ENCODE results near the gene LRRC27. TPM values are rescaled to one million over a fixed set of nuclear protein-coding genes. Genes with fewer than 3 reads are reported as not detected.

Gene LRRC27
- 3.6 and 3.8 TPM in 2 replicates for total RNA-seq (2012; rRNA removed)
- polyA plus RNA-seq (2012; rRNA removed): 5.0 and 5.3 TPM in 2 replicates
- 2.7 and 5.5 TPM in 2 replicates for polyA plus RNA-seq (2012; cell fraction: cytosol; rRNA removed)
- polyA plus RNA-seq (2012; cell fraction: nucleus; rRNA removed; ENCODE audit: low replicate concordance): 30.8 and 31.9 TPM in 2 replicates
- Bru-seq, nascent RNA: percentile 53 among the genes with signal in this experiment
- BruChase-seq, experiment 1, labeled RNA remaining after a 6-hour chase: percentile 61 among the genes with signal in this experiment
- percentile 58 among the genes with signal in this experiment for BruChase-seq, experiment 2, labeled RNA remaining after a 2-hour chase
- long read RNA-seq, full-length matches to known transcripts: 13 of 24 reads
- long read RNA-seq, partial matches to known transcripts: 4 of 24 reads
- long read RNA-seq, other reads (novel, unspliced or antisense): 7 of 24 reads

- Histone ChIP-seq H3K9me3 (ENCODE audit: control insufficient read depth, insufficient read depth, low read length) (no peaks in the 10 kb centered on the region), H3K4me1 (ENCODE audit: control insufficient read depth, insufficient read depth, low read length) (peaks cover 6% of the 10 kb centered on the region), H4K8ac (ENCODE audit: low read depth in 2 of 2, low read length in 2 of 2) (peak within 1 kb of the TSS; percentile 80 to 96), H2BK120ac (ENCODE audit: low read depth, low read length) (peak within 1 kb of the TSS; percentile 82), H2BK5ac (ENCODE audit: low read depth, low read length, poor library complexity, severe bottlenecking) (peak within 1 kb of the TSS; percentile 92), H3K79me1 (ENCODE audit: low read depth in 1 of 2, low read length in 2 of 2) (peaks cover 12 to 48% of the 10 kb centered on the region in 2 experiments), H3K9ac (ENCODE audit: low read depth, low read length) (peak within 1 kb of the TSS; percentile 97), H3K4me2 (ENCODE audit: low read depth, low read length) (peak within 1 kb of the TSS; percentile 96), H2AFZ (replicated peaks; ENCODE audit: low read length, poor library complexity) (peak within 1 kb of the TSS; percentile 99), H3K9me1 (ENCODE audit: insufficient read depth, low read length) (peaks cover 3% of the 10 kb centered on the region; the same call in 1 of the 2 replicates), H3K14ac (replicated peaks; ENCODE audit: low read depth, low read length) (peak within 1 kb of the TSS; percentile 100), H3K18ac (ENCODE audit: low read depth, low read length) (peak within 1 kb of the TSS; percentile 72), H3K36me3 (ENCODE audit: control insufficient read depth, insufficient read depth, low read length) (peaks cover 7% of the 10 kb centered on the region; the same call in 1 of the 2 replicates), H3K4me3 (ENCODE audit: insufficient read depth, low read depth, low read length) (peak within 1 kb of the TSS; percentile 97), H3K23ac (ENCODE audit: low read depth, low read length) (peak within 1 kb of the TSS; percentile 93), H2AK5ac (ENCODE audit: low read depth, low read length) (peak within 1 kb of the TSS; percentile 98), H3K27me3 (ENCODE audit: control insufficient read depth, insufficient read depth, low read length) (no peaks in the 10 kb centered on the region), H4K91ac (ENCODE audit: insufficient read depth, low read depth, low read length) (peak within 1 kb of the TSS; percentile 90), H4K5ac (ENCODE audit: low read depth, low read length) (peak within 1 kb of the TSS; percentile 75), H3K4ac (ENCODE audit: low read depth, low read length) (peak within 1 kb of the TSS; percentile 100), H4K20me1 (ENCODE audit: insufficient read depth, low read length) (0 out of 2 replicates have a peak, but pooled peaks cover 3% of the 10 kb centered on the region), H2AK9ac (replicated peaks; ENCODE audit: low read depth, low read length, poor library complexity) (peak within 1 kb of the TSS; percentile 100), H3K56ac (ENCODE audit: extremely low read depth, insufficient read depth, low read length) (peak within 1 kb of the TSS; percentile 90), H3K27ac (ENCODE audit: insufficient read depth, low read length) (peak within 1 kb of the TSS; percentile 93), H2BK20ac (ENCODE audit: low read depth, low read length) (peak within 1 kb of the TSS; percentile 40; the same call in 1 of the 2 replicates), H2BK15ac (ENCODE audit: low read depth, low read length) (no peak within 1 kb of the TSS)
- DNase-seq (peak; percentile 96), ATAC-seq (ENCODE audit: low read depth) (peak; percentile 96)
- ChIA-PET CTCF (no interaction called here), POLR2A (ENCODE audit: unreplicated experiment) (no interaction called here)
- dilution Hi-C loops (cut with HindIII; ENCODE audit: low sequenced_read_pairs, unreplicated experiment): loop anchor here (25.0 kb wide), 1 partner anchor 95 kb away; no protein-coding TSS in a partner anchor
- in situ Hi-C loops (cut with MboI; ENCODE audit: low sequenced_read_pairs): no loop called here
- TF ChIP-seq SMC3 (IDR thresholded peaks at IDR 0.05; ENCODE audit: low read depth, low read length) (no peak), MAZ (IDR thresholded peaks at IDR 0.05; ENCODE audit: borderline replicate concordance, low read depth, low read length) (peak; percentile 90; the same call in 1 of the 2 replicates), MXI1 (IDR thresholded peaks at IDR 0.05; ENCODE audit: borderline replicate concordance, low read depth, low read length) (peak; percentile 89), BHLHE40 (IDR thresholded peaks at IDR 0.05; ENCODE audit: low read depth, low read length) (peak; percentile 64)
- no TSS peak for BruUV-seq (replicated peaks)
- 1% methylated on average over 27 of the region's 89 CpGs; no CpG with 5 or more reads in 1 of the 2 experiments for WGBS, 2 experiments (ENCODE audit: extremely low coverage in 2 of 2, insufficient read length in 1 of 2)
- intact Hi-C loops (cut with micrococcal nuclease): no loop called here
These were observed at the start of gene LRRC27 for GRCh38 chr10:132331601-132332432. LRRC27 (plus strand) TSS chr10:132332193; CDS start chr10:132333525, 1,332 bp downstream.
